ENCODE results near the gene HABP2. TPM values are rescaled to one million over a fixed set of nuclear protein-coding genes. Genes with fewer than 3 reads are reported as not detected.

The HABP2 gene
- total and polyA plus RNA-seq, 9 of the 15 experiments (the other 6 are each of a cell fraction or from before 2014, with no cell fraction given), result 0.09 TPM; not detected in 8

GRCh38 chr10:113533801-113534200 is 19.1 kb upstream of the HABP2 start:
- Histone ChIP-seq H2AFZ (ENCODE audit: low read depth, low read length) (no peak overlapping the region), H3K79me2 (ENCODE audit: control insufficient read depth, insufficient read depth, low read length) (no peaks in the 10 kb centered on the region), H3K9me1 (ENCODE audit: control insufficient read depth, insufficient read depth, low read length) (no peaks in the 10 kb centered on the region), H3K27me3 (ENCODE audit: control insufficient read depth in 2 of 2, insufficient read depth in 2 of 2, low read length in 2 of 2) (peaks cover 0 to 20% of the 10 kb centered on the region in 2 experiments; a peak in 2 of 5 replicates), H4K20me1 (replicated peaks; ENCODE audit: control insufficient read depth, insufficient read depth, low read length) (no peaks in the 10 kb centered on the region), H3K4me1 (replicated peaks in 1 of 2; ENCODE audit: control insufficient read depth in 2 of 2, insufficient read depth in 2 of 2, low read length in 2 of 2) (no peaks in the 10 kb centered on the region), H3K4me2 (ENCODE audit: insufficient read depth, low read length) (no peak overlapping the region), H3K4me3 (no peak overlapping the region), H3K9me3 (replicated peaks; ENCODE audit: control insufficient read depth, insufficient read depth, low read depth, low read length) (no peaks in the 10 kb centered on the region), H3K36me3 (ENCODE audit: control insufficient read depth, insufficient read depth, low read length) (no peaks in the 10 kb centered on the region), H3K27ac (ENCODE audit: extremely low read depth, low read depth, low read length) (no peak overlapping the region), H3K9ac (ENCODE audit: insufficient read depth in 1 of 2, low read depth in 2 of 2, low read length in 2 of 2) (no peak overlapping the region)
- ATAC-seq (no peak), FAIRE-seq (no peak), DNase-seq (ENCODE audit: extremely low read depth in 1 of 4, low spot score in 3 of 4) (no peak)
- ChIA-PET CTCF (ENCODE audit: low intra/inter-chr PET ratio) (interaction anchor here (0.6 to 0.7 kb wide), 2 partner anchors 17 to 504 kb away, joined by 3 to 4 read pairs; no protein-coding TSS in a partner anchor), POLR2A (no interaction called here)
- intact Hi-C loops (cut with micrococcal nuclease), result no loop called here
- 0% methylated on average over 5 of the region's 6 CpGs for WGBS (ENCODE audit: insufficient coverage, low coverage, missing lambda C conversion rate)
- TF ChIP-seq BRCA1 (IDR thresholded peaks at IDR 0.05) (no peak), BRCA1 (CRISPR knock-in tag; IDR thresholded peaks at IDR 0.05) (no peak), NCOA4 (IDR thresholded peaks at IDR 0.05; ENCODE audit: partially characterized antibody) (no peak), SMARCE1 (IDR thresholded peaks at IDR 0.05) (no peak), RBM39 (optimal IDR thresholded peaks at IDR 0.05; ENCODE audit: low read depth, low read length) (no peak), TAF1 (IDR thresholded peaks at IDR 0.05; ENCODE audit: control insufficient read depth, extremely low read depth, insufficient read depth, low read length, severe bottlenecking) (no peak), ATF3 (IDR thresholded peaks at IDR 0.05) (0 out of 2 replicates have a peak, but pooled peaks have one; percentile 9), ATF3 (CRISPR knock-in tag; conservative IDR thresholded peaks at IDR 0.05) (no peak), KDM1A (IDR thresholded peaks at IDR 0.05) (no peak)
- no TSS peak for BruUV-seq (replicated peaks)
- in situ Hi-C loops (cut with MboI), result no loop called here
